WTC11 (cell line): ENCODE measurements around the gene IL1RAPL2. TPM values are rescaled to one million over a fixed set of nuclear protein-coding genes. Genes with fewer than 3 reads are reported as not detected.

Experiments used
- ATAC-seq: fragments of 200-7000 bp; cut with Tn5 transposase; 2 replicates; pipeline ENCODE4 v1.10.0; 2021; ENCODE audit warnings: mild to moderate bottlenecking, moderate library complexity
- CTCF ChIA-PET: fragments of 300-600 bp; sonication (Branson Sonifier 250); formaldehyde crosslinking; loops from one replicate; lab custom pipeline; 2021; ENCODE audit warnings: antibody characterized with exemption; lab: Charles Lee
- POLR2A ChIA-PET: fragments of 350-600 bp; sonication (Branson Sonifier 250); formaldehyde crosslinking; loops from one replicate; lab custom pipeline; 2021; ENCODE audit warnings: antibody characterized with exemption; lab: Charles Lee
- DNase-seq: peaks from one replicate; pipeline ENCODE4 v3.0.0; 2021; ENCODE audit warnings: low spot score
- H3K27ac Mint-ChIP-seq: 2 replicates; pipeline ENCODE4 v1.8.0; 2021; ENCODE audit warnings: mixed read lengths
- H3K27me3 Mint-ChIP-seq: 2 replicates; pipeline ENCODE4 v1.8.0; 2021; ENCODE audit warnings: low read depth, mild to moderate bottlenecking, moderate library complexity, mixed read lengths
- H3K36me3 Mint-ChIP-seq: 2 replicates; pipeline ENCODE4 v1.8.0; 2021; ENCODE audit warnings: mixed read lengths
- H3K4me1 Mint-ChIP-seq: 2 replicates; pipeline ENCODE4 v1.8.0; 2022; ENCODE audit warnings: mixed read lengths
- H3K4me3 Mint-ChIP-seq: 2 replicates; pipeline ENCODE4 v1.8.0; 2021; ENCODE audit warnings: mild to moderate bottlenecking, moderate library complexity, mixed read lengths
- H3K9me3 Mint-ChIP-seq: 2 replicates; pipeline ENCODE4 v1.8.0; 2021; ENCODE audit warnings: mixed read lengths
- ATF1 ChIP-seq: sonication (generic); formaldehyde crosslinking; IDR thresholded peaks from 2 replicates; pipeline ENCODE4 v1.8.1; 2023; ENCODE audit warnings: mild to moderate bottlenecking, moderate library complexity, missing genetic modification reagents
- CREB1 ChIP-seq: sonication (generic); formaldehyde crosslinking; IDR thresholded peaks from 2 replicates; pipeline ENCODE4 v1.8.0; 2023; ENCODE audit warnings: mild to moderate bottlenecking, missing genetic modification reagents
- ESRRA ChIP-seq: sonication (generic); formaldehyde crosslinking; IDR thresholded peaks from 2 replicates; pipeline ENCODE4 v1.8.1; 2022; ENCODE audit warnings: mild to moderate bottlenecking, missing genetic modification reagents, borderline replicate concordance
- GABPB1 ChIP-seq: sonication (generic); formaldehyde crosslinking; IDR thresholded peaks from 2 replicates; pipeline ENCODE4 v1.8.1; 2023; ENCODE audit warnings: mild to moderate bottlenecking, missing genetic modification reagents
- GRHL2 ChIP-seq: fragments of 250-450 bp; sonication (Bioruptor Pico); IDR thresholded peaks from 2 replicates; pipeline ENCODE4 v1.8.0; 2022; ENCODE audit warnings: mild to moderate bottlenecking, moderate library complexity; ENCODE audit not compliant: insufficient replicate concordance, severe bottlenecking
- HMGA2 ChIP-seq: fragments of 250-450 bp; sonication (Bioruptor Pico); IDR thresholded peaks from 2 replicates; pipeline ENCODE4 v1.4.0; 2021; ENCODE audit warnings: mild to moderate bottlenecking, moderate library complexity
- JAZF1 ChIP-seq: fragments of 250-450 bp; sonication (Bioruptor Pico); IDR thresholded peaks from 2 replicates; pipeline ENCODE4 v1.9.0; 2021; ENCODE audit warnings: moderate library complexity, mild to moderate bottlenecking, inconsistent platforms
- JUN ChIP-seq: sonication (generic); formaldehyde crosslinking; IDR thresholded peaks from 2 replicates; pipeline ENCODE4 v1.8.0; 2023; ENCODE audit warnings: mild to moderate bottlenecking, missing genetic modification reagents
- MYBL2 ChIP-seq: sonication (generic); formaldehyde crosslinking; IDR thresholded peaks from 2 replicates; pipeline ENCODE4 v1.8.1; 2023; ENCODE audit warnings: mild to moderate bottlenecking, moderate library complexity, missing genetic modification reagents
- NR2C2 ChIP-seq: sonication (generic); formaldehyde crosslinking; IDR thresholded peaks from 2 replicates; pipeline ENCODE4 v1.8.0; 2022; ENCODE audit warnings: mild to moderate bottlenecking, missing genetic modification reagents
- RELA ChIP-seq: sonication (generic); formaldehyde crosslinking; IDR thresholded peaks from 2 replicates; pipeline ENCODE4 v1.8.1; 2022; ENCODE audit warnings: missing genetic modification reagents, mild to moderate bottlenecking, borderline replicate concordance
- TEAD1 ChIP-seq: sonication (generic); formaldehyde crosslinking; IDR thresholded peaks from 2 replicates; pipeline ENCODE4 v1.8.0; 2022; ENCODE audit warnings: mild to moderate bottlenecking, missing genetic modification reagents
- ZNF219 ChIP-seq: sonication (generic); formaldehyde crosslinking; IDR thresholded peaks from 2 replicates; pipeline ENCODE4 v1.8.0; 2023; ENCODE audit warnings: missing genetic modification reagents, mild to moderate bottlenecking, borderline replicate concordance
- ZNF317 ChIP-seq: sonication (generic); formaldehyde crosslinking; IDR thresholded peaks from 2 replicates; pipeline ENCODE4 v1.8.1; 2023; ENCODE audit warnings: low read depth, mild to moderate bottlenecking, moderate library complexity, missing genetic modification reagents, borderline replicate concordance
- total RNA-seq: library from RNA; stranded (reverse); gene quantifications from 3 replicates; pipeline ENCODE4 v1.2.3, GENCODE V29; 2021
- TF ChIP-seq, protein P1 (sequence below): sonication (generic); formaldehyde crosslinking; IDR thresholded peaks from 2 replicates; pipeline ENCODE4 v1.8.1; 2023; ENCODE audit warnings: mild to moderate bottlenecking, missing genetic modification reagents, borderline replicate concordance
- TF ChIP-seq, protein P2 (sequence below): sonication (generic); formaldehyde crosslinking; IDR thresholded peaks from 2 replicates; pipeline ENCODE4 v1.8.1; 2023; ENCODE audit warnings: mild to moderate bottlenecking, moderate library complexity, missing genetic modification reagents
- TF ChIP-seq, protein P3 (sequence below): fragments of 250-450 bp; sonication (Bioruptor Pico); IDR thresholded peaks from 2 replicates; pipeline ENCODE4 v1.9.0; 2021; ENCODE audit warnings: mild to moderate bottlenecking
- TF ChIP-seq, protein P4 (sequence below): sonication (generic); formaldehyde crosslinking; IDR thresholded peaks from 2 replicates; pipeline ENCODE4 v1.8.1; 2022; ENCODE audit warnings: mild to moderate bottlenecking, missing genetic modification reagents, moderate library complexity, borderline replicate concordance
- TF ChIP-seq, protein P5 (sequence below): sonication (generic); formaldehyde crosslinking; IDR thresholded peaks from 2 replicates; pipeline ENCODE4 v1.8.1; 2023; ENCODE audit warnings: mild to moderate bottlenecking, missing genetic modification reagents

IL1RAPL2 gene
- total RNA-seq, 1 experiment from 2014 or later: 0.09 TPM

DNA sequence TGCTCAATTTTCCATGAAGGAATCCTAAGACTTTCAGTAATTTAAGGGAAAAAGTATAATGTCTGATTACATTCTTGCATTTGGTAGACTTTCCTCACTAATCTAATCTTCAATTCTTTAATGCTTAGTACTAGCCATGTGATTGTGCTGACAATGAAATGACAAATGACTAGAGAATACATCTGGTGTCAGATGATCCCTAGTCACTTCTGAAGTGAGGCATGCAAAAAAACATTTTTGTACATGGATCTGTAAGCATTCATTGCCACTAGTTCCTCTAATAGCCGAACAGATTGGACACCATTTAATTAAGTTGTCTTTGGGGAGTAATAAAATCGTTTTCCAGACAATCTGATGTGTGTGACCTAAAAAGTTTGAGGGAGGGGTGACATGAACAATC, 1193.6 kb downstream of the IL1RAPL2 start:
- no peaks in the 10 kb centered on the region for H3K36me3 Mint-ChIP-seq
- no peak overlapping the region for H3K27ac Mint-ChIP-seq
- H3K27me3 Mint-ChIP-seq: no peaks in the 10 kb centered on the region
- no peaks in the 10 kb centered on the region for H3K4me1 Mint-ChIP-seq
- no peaks in the 10 kb centered on the region for H3K9me3 Mint-ChIP-seq
- ChIA-PET CTCF (no interaction called here), POLR2A (no interaction called here)
- TF ChIP-seq GABPB1 (CRISPR knock-in tag): no peak
- TF ChIP-seq JUN (CRISPR knock-in tag): no peak
- no peak for TF ChIP-seq ZNF219 (CRISPR knock-in tag)
- TF ChIP-seq, protein P1, sequence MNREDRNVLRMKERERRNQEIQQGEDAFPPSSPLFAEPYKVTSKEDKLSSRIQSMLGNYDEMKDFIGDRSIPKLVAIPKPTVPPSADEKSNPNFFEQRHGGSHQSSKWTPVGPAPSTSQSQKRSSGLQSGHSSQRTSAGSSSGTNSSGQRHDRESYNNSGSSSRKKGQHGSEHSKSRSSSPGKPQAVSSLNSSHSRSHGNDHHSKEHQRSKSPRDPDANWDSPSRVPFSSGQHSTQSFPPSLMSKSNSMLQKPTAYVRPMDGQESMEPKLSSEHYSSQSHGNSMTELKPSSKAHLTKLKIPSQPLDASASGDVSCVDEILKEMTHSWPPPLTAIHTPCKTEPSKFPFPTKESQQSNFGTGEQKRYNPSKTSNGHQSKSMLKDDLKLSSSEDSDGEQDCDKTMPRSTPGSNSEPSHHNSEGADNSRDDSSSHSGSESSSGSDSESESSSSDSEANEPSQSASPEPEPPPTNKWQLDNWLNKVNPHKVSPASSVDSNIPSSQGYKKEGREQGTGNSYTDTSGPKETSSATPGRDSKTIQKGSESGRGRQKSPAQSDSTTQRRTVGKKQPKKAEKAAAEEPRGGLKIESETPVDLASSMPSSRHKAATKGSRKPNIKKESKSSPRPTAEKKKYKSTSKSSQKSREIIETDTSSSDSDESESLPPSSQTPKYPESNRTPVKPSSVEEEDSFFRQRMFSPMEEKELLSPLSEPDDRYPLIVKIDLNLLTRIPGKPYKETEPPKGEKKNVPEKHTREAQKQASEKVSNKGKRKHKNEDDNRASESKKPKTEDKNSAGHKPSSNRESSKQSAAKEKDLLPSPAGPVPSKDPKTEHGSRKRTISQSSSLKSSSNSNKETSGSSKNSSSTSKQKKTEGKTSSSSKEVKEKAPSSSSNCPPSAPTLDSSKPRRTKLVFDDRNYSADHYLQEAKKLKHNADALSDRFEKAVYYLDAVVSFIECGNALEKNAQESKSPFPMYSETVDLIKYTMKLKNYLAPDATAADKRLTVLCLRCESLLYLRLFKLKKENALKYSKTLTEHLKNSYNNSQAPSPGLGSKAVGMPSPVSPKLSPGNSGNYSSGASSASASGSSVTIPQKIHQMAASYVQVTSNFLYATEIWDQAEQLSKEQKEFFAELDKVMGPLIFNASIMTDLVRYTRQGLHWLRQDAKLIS (CRISPR knock-in tag): no peak
- TF ChIP-seq, protein P2, sequence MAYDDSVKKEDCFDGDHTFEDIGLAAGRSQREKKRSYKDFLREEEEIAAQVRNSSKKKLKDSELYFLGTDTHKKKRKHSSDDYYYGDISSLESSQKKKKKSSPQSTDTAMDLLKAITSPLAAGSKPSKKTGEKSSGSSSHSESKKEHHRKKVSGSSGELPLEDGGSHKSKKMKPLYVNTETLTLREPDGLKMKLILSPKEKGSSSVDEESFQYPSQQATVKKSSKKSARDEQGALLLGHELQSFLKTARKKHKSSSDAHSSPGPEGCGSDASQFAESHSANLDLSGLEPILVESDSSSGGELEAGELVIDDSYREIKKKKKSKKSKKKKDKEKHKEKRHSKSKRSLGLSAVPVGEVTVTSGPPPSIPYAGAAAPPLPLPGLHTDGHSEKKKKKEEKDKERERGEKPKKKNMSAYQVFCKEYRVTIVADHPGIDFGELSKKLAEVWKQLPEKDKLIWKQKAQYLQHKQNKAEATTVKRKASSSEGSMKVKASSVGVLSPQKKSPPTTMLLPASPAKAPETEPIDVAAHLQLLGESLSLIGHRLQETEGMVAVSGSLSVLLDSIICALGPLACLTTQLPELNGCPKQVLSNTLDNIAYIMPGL (CRISPR knock-in tag): no peak
- TF ChIP-seq CREB1 (CRISPR knock-in tag): no peak
- no peak overlapping the region for H3K4me3 Mint-ChIP-seq
- ATAC-seq: no peak
- no peak for DNase-seq

DNA sequence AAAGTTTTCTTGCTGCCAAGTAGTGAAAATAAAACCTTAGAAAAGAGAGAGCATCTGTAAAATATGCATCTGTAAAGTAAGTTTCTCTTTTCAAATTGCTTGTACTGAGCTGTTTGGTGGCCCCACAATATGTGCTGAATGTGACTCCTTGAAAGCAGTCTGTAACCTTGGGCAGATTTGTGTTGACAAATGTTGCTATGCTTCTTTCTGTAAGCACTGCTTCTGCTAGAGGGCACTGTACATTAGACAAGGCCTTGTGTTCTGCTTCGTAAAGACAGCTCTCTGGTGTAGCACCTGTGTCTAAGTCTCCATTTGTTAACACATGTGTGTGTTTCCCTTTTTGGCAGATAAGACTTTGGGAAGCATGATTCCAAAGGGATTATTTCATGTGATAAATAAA, 1199.7 kb downstream of the IL1RAPL2 start:
- Mint-ChIP-seq H3K4me1 (peaks cover 5% of the 10 kb centered on the region; the same call in 1 of the 2 replicates), H3K36me3 (no peaks in the 10 kb centered on the region), H3K27ac (no peak overlapping the region)
- DNase-seq: no peak
- no peak for TF ChIP-seq TEAD1 (CRISPR knock-in tag)
- TF ChIP-seq, protein P2 (CRISPR knock-in tag): no peak
- TF ChIP-seq MYBL2 (CRISPR knock-in tag): no peak
- TF ChIP-seq RELA (CRISPR knock-in tag): no peak
- no peak for TF ChIP-seq JAZF1 (CRISPR knock-in tag)
- TF ChIP-seq CREB1 (CRISPR knock-in tag): no peak
- TF ChIP-seq, all 79 proteins: peak for 0
- ChIA-PET CTCF (no interaction called here), POLR2A (no interaction called here)
- H3K4me3 Mint-ChIP-seq: no peak overlapping the region
- ATAC-seq: no peak; the same call in 1 of the 2 replicates
- H3K27me3 Mint-ChIP-seq: no peaks in the 10 kb centered on the region
- no peaks in the 10 kb centered on the region for H3K9me3 Mint-ChIP-seq

DNA sequence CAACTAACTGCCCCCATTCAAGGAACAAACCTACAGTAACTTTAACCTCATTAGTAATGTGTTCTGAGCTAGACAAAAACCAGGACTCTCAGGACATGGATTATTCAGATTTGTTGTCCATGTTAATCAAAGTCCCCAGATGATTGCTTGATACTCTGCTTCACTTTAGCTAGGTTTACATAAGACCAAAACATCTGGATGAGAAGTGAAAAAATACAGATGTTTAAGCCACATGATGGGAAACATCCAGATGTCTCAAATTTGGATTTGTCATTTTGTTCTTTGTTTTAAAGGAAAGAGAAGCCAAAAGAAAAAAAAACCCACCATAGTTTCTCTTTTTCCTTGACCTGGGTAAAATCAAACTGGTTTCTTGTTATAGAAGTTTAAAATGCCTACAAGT, 1207.8 kb downstream of the IL1RAPL2 start:
- ATAC-seq: no peak
- POLR2A ChIA-PET: no interaction called here
- no peaks in the 10 kb centered on the region for H3K36me3 Mint-ChIP-seq
- TF ChIP-seq, protein P3, sequence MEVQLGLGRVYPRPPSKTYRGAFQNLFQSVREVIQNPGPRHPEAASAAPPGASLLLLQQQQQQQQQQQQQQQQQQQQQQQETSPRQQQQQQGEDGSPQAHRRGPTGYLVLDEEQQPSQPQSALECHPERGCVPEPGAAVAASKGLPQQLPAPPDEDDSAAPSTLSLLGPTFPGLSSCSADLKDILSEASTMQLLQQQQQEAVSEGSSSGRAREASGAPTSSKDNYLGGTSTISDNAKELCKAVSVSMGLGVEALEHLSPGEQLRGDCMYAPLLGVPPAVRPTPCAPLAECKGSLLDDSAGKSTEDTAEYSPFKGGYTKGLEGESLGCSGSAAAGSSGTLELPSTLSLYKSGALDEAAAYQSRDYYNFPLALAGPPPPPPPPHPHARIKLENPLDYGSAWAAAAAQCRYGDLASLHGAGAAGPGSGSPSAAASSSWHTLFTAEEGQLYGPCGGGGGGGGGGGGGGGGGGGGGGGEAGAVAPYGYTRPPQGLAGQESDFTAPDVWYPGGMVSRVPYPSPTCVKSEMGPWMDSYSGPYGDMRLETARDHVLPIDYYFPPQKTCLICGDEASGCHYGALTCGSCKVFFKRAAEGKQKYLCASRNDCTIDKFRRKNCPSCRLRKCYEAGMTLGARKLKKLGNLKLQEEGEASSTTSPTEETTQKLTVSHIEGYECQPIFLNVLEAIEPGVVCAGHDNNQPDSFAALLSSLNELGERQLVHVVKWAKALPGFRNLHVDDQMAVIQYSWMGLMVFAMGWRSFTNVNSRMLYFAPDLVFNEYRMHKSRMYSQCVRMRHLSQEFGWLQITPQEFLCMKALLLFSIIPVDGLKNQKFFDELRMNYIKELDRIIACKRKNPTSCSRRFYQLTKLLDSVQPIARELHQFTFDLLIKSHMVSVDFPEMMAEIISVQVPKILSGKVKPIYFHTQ (CRISPR knock-in tag): no peak
- no peak for TF ChIP-seq CREB1 (CRISPR knock-in tag)
- no peak for TF ChIP-seq NR2C2 (CRISPR knock-in tag)
- TF ChIP-seq, protein P4, sequence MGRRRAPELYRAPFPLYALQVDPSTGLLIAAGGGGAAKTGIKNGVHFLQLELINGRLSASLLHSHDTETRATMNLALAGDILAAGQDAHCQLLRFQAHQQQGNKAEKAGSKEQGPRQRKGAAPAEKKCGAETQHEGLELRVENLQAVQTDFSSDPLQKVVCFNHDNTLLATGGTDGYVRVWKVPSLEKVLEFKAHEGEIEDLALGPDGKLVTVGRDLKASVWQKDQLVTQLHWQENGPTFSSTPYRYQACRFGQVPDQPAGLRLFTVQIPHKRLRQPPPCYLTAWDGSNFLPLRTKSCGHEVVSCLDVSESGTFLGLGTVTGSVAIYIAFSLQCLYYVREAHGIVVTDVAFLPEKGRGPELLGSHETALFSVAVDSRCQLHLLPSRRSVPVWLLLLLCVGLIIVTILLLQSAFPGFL: no peak
- no peak for TF ChIP-seq ESRRA (CRISPR knock-in tag)
- no peak for TF ChIP-seq HMGA2 (CRISPR knock-in tag)
- TF ChIP-seq ATF1: no peak
- TF ChIP-seq, protein P5, sequence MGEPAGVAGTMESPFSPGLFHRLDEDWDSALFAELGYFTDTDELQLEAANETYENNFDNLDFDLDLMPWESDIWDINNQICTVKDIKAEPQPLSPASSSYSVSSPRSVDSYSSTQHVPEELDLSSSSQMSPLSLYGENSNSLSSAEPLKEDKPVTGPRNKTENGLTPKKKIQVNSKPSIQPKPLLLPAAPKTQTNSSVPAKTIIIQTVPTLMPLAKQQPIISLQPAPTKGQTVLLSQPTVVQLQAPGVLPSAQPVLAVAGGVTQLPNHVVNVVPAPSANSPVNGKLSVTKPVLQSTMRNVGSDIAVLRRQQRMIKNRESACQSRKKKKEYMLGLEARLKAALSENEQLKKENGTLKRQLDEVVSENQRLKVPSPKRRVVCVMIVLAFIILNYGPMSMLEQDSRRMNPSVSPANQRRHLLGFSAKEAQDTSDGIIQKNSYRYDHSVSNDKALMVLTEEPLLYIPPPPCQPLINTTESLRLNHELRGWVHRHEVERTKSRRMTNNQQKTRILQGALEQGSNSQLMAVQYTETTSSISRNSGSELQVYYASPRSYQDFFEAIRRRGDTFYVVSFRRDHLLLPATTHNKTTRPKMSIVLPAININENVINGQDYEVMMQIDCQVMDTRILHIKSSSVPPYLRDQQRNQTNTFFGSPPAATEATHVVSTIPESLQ: no peak
- TF ChIP-seq GRHL2 (CRISPR knock-in tag): no peak
- no peak for TF ChIP-seq ZNF317 (CRISPR knock-in tag)

More for the DNA sequence above, 1207.8 kb downstream of the IL1RAPL2 start:
- no peaks in the 10 kb centered on the region for H3K27me3 Mint-ChIP-seq
- no peak for DNase-seq
- H3K4me1 Mint-ChIP-seq: no peaks in the 10 kb centered on the region
- no peak overlapping the region for H3K27ac Mint-ChIP-seq
- no peak overlapping the region for H3K4me3 Mint-ChIP-seq
- CTCF ChIA-PET: no interaction called here
- H3K9me3 Mint-ChIP-seq: no peaks in the 10 kb centered on the region
